ENCODE measurements around the gene PIH1D2. TPM values are rescaled to one million over a fixed set of nuclear protein-coding genes. Genes with fewer than 3 reads are reported as not detected.
"Not testable (repeated sequence)": the region's sequence is repeated elsewhere in the genome, so short reads cannot be mapped to it uniquely, and the experiment has no call there.

Gene PIH1D2, protein sequence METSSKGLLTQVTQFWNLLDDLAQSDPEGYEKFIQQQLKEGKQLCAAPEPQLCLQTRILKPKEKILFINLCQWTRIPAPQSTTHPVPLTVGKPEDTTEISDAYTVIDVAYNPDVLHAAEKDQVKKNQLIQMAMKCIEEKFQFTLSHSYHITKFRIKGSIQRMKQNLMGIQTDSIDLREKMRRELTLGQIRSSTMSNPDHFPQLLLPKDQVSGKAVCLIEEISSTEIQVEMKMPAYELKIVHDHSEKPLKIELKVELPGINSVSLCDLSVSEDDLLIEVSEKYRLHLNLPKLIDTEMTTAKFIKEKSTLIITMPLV
- 1 to 10 TPM; 1.2 to 2.5 TPM for total RNA-seq

DNA sequence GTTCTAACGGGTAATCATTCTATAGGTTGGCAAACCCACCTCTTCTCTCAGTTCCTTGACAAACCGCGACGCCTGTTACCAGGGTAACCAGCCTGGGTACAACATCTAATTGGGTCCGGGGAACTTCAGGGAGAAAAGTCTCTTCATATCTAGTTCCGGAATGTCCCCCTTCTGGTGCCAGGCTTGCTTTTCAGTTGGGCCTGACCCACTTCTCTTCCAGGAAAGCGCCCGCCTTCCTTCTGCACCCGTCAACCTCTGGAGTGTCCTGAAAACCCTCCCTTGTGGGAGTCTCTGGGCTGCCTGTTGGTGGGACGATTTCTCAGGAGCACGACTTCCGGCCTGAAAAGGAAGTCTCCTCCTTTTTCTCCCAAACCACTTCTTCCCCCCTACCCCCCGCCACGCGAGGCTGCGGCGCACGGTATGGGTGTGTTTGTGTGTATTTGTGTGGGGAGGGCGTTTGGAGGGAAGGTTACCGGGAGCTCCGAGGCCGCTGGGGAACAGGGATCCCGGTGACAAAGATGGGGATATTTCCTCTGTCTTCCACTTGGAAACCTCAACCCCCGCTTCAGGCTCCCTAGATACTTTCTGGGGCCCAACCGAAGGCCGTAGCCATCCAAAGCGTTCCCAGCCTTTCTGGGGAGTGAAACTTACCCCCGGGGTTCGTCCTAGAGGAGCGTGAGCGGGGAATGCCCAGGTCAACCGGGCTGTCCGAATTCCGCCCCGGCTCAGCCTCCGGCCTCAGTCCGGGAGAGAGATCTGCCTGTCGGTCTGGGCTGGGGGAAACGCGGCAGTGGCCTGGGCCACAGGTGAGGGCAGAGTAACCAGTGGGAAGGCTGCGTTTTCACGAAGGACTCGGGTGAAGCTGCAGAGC is at the start of gene PIH1D2, which contains the start of gene NKAPD1:
TSS of gene PIH1D2 (minus strand) at position 77 of the 871 bp plus-strand sequence. CDS start 843 bp downstream, outside the sequence.
TSS of gene NKAPD1 (plus strand) at position 359 of the 871 bp plus-strand sequence. CDS start 1,276 bp downstream, outside the sequence.
- H3K27ac Mint-ChIP-seq, result peak within 1 kb of the TSS; percentile 95 to 99
- H3K9me3 Mint-ChIP-seq, result no peaks in the 10 kb centered on the region
- H3K36me3 Mint-ChIP-seq, result peaks cover 10 to 18% of the 10 kb centered on the region in 2 donors
- ATAC-seq, result peak; percentile 89 to 92
- peak; percentile 71 to 75 for DNase-seq (ENCODE audit: low spot score in 2 of 2)

- Mint-ChIP-seq H3K27ac (no peak overlapping the region), H3K36me3 (no peaks in the 10 kb centered on the region), H3K9me3 (no peaks in the 10 kb centered on the region)
- DNase-seq (ENCODE audit: low spot score in 2 of 2) (no peak), ATAC-seq (no peak)
Measured at GRCh38 chr11:112123129-112123528, 49.3 kb upstream of the PIH1D2 start.

GRCh38 chr11:112121981-112122615 is 48.3 kb upstream of the PIH1D2 start:
- DNase-seq (ENCODE audit: low spot score in 2 of 2), result no peak
- Mint-ChIP-seq H3K36me3 (no peaks in the 10 kb centered on the region), H3K27ac (no peak overlapping the region), H3K9me3 (no peaks in the 10 kb centered on the region)
- no peak for ATAC-seq

- H3K9me3 Mint-ChIP-seq, result no peaks in the 10 kb centered on the region
- no peak for ATAC-seq
- no peak for DNase-seq (ENCODE audit: low spot score in 2 of 2)
- no peak overlapping the region for H3K27ac Mint-ChIP-seq
- no peaks in the 10 kb centered on the region for H3K36me3 Mint-ChIP-seq
Measured at GRCh38 chr11:112118176-112118575, 44.4 kb upstream of the PIH1D2 start.

GRCh38 chr11:112115386-112115785 is 41.6 kb upstream of the PIH1D2 start:
- Mint-ChIP-seq H3K9me3 (no peaks in the 10 kb centered on the region), H3K36me3 (no peaks in the 10 kb centered on the region), H3K27ac (no peak overlapping the region)
- DNase-seq (ENCODE audit: low spot score in 2 of 2) (no peak), ATAC-seq (no peak)

DNA sequence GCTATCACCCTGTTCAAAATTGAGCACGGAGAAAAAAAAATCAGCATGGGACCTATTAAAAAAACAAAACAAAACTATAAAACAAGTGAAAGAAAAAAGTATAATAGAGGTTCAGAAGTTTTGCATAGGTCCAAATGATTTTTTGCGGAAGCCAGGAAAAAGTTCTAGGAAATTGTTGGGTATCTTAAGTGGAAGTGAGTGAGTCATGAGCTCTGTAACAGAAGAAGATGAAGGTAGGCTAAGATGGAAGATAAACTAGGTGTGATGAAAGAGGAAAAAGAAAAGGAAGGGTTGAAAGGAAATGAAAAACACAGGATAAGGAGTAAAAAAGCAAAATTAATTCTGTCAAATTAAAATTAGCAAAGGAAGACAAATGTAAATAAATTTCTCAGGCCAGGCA is 40.6 kb upstream of the PIH1D2 start:
- DNase-seq (ENCODE audit: low spot score in 2 of 2), result no peak
- no peak for ATAC-seq
- no peaks in the 10 kb centered on the region for H3K36me3 Mint-ChIP-seq
- no peak overlapping the region for H3K27ac Mint-ChIP-seq
- H3K9me3 Mint-ChIP-seq, result no peaks in the 10 kb centered on the region

DNA sequence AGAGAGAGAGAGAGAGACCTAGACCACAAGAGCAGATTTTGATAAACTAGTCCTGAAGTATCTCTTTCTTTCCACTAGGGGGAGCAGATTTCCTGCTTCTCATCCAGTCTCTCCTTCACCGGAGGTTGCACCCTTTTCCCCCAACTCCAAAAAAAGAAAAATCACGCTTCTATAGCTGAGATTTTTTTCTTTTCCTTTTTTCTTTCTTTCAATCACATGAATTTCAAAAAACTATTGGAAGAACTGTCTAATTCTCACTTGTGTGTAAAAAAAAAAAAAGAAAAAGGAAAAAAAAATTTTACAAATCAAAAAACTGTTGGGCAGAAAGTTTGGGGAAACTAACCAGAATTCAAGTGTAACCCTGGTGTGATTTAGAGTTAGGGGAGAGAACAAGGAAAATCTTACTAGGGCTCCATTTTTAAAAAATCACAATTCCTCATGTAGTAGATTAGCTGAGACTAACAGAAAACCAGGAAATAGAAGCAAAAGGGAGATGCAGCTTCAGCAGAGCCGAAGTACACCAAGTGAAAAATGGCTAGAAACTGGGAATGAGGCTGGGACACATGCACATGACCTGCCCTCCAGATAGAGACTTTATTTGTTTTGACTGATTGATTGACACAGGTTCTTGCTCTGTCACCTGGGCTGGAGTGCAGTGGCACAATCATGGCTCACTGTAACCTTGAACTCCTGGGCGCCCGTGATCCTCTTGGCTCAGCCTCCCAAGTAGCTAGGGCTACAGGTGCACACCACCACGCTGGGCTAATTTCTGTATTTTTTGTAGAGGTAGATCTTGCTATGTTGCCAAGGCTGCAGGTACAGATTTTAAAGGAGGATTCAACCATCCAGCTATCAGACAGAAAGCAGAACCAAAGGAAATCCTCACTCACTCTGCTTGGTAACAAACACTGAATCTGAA is 40.0 kb upstream of the PIH1D2 start:
- Mint-ChIP-seq H3K27ac (no peak overlapping the region), H3K36me3 (no peaks in the 10 kb centered on the region), H3K9me3 (no peaks in the 10 kb centered on the region)
- no peak for DNase-seq (ENCODE audit: low spot score in 2 of 2)
- peak; percentile 55 to 72 for ATAC-seq

DNA sequence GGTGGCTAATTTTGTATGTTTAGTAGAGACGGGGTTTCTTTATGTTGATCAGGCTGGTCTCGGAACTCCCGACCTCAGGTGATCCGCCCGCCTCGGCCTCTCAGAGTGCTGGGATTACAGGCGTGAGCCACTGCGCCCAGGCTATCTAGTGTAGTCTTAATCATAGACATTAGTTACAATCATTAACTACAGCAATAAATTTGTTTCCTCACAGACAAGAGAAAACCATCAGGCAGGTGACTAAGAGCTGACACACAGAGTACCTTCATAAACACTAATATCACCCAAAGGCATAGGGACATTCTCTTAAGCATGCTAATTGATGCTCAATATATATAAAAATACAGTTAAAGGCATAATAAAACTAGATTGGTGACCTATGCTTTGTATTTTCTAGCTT is 32.3 kb upstream of the PIH1D2 start:
- Mint-ChIP-seq H3K27ac (no peak overlapping the region), H3K36me3 (no peaks in the 10 kb centered on the region), H3K9me3 (no peaks in the 10 kb centered on the region)
- DNase-seq (ENCODE audit: low spot score in 2 of 2), result no peak
- no peak for ATAC-seq

DNA sequence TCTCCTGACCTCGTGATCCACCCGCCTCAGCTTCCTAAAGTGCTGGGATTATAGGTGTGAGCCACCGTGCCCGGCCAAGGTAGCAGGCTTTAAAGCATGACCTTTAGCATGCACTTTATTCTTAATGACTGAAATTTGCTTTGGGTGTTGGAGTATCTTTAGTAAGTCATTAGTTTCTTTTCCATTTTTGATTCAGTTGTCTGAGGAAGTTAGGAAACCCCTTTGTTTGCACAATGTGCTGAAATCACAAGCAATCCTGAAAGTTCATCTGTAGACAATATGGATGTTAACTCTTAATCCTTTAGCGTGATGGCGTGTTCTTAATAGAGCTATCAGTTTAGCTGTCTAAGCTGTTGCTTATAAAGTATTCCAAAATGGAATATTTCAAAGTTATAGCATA is 29.6 kb upstream of the PIH1D2 start:
- Mint-ChIP-seq H3K27ac (no peak overlapping the region), H3K36me3 (no peaks in the 10 kb centered on the region), H3K9me3 (no peaks in the 10 kb centered on the region)
- DNase-seq (ENCODE audit: low spot score in 2 of 2) (no peak), ATAC-seq (no peak)

DNA sequence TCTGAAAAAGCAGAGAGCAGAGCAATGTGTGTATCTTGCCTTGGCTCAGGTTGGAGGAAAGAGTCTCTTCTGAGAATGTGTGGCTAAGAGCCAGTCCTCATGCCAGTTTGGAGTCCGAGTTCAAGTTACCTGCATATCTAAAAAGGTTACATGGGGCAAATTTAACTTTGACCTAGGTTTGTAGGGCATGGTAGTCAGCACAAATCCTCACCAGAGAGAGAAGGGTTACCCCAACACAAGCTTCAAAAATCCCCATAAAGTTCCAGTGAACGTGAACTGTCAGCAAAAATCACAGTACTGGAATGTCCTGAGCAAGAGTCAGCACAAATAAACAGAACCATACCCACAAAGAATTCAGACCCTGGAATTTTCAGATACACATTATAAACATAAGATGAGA is 26.6 kb upstream of the PIH1D2 start:
- ATAC-seq (no peak), DNase-seq (ENCODE audit: low spot score in 2 of 2) (no peak)
- Mint-ChIP-seq H3K27ac (no peak overlapping the region), H3K9me3 (no peaks in the 10 kb centered on the region), H3K36me3 (no peaks in the 10 kb centered on the region)

DNA sequence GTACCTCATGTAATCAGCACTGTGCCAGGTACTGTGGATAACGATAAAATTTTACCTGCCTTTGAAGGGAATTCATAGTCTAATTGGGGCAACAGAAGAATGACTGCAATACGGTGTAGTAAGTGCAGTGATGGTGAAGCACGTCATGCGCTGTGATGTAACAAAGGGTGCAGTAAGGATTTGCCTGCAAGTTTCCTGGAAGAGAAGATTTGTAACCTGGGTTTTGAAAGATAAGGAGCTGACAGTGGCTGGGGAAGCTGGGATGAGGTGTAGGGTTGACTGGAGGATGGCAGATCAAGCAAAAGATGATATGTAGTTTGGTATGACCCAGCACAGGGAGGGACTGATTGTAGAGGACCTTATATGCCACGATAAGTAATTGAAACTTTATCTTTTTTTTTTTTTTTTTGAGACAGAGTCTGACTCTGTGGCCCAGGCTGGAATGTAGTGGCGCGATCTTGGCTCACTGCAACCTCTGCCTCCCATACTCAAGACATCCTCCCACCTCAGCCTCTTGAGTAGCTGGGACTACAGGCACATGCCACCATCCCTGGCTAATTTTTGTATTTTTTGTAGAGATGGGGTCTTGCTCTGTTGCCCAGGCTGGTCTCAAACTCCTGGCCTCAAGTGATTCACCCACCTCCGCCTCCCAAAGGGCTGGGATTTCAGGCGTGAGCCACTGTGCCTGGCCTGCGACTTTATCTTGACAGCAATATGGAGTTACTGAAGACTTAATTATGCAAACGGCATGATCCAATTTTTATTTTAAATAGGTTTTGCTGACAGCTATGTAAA is 24.1 kb upstream of the PIH1D2 start:
- Mint-ChIP-seq H3K9me3 (no peaks in the 10 kb centered on the region), H3K36me3 (no peaks in the 10 kb centered on the region), H3K27ac (no peak overlapping the region)
- ATAC-seq (no peak), DNase-seq (ENCODE audit: low spot score in 2 of 2) (no peak)

- H3K27ac Mint-ChIP-seq, result peak overlapping the region in 1 of 2 donors; percentile 10
- no peak for ATAC-seq
- H3K36me3 Mint-ChIP-seq, result peaks cover 0 to 6% of the 10 kb centered on the region in 2 donors
- no peaks in the 10 kb centered on the region for H3K9me3 Mint-ChIP-seq
- DNase-seq (ENCODE audit: low spot score in 2 of 2), result no peak
Measured at GRCh38 chr11:112096194-112096593, 22.4 kb upstream of the PIH1D2 start.

DNA sequence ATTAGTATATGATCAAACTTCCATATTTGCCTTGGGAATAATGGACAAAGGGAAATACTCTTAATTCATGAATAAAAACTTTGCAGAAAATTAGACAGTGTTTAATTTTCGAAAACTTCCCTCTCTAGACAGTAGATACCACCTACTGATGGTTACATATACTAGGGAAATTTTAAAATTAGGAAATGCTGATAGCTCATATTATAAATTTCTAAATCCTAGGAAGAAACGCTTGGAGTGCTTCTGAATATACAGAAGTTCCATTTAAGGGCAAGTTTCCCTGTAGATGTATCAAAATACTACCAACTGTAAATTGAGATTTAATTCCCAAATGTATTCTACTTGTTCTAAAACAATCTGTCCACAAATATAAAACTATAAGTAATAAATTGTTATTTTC is 21.5 kb upstream of the PIH1D2 start:
- peaks cover 0 to 11% of the 10 kb centered on the region in 2 donors for H3K36me3 Mint-ChIP-seq
- H3K27ac Mint-ChIP-seq; DNase-seq (ENCODE audit: low spot score in 2 of 2); H3K9me3 Mint-ChIP-seq; ATAC-seq: not testable (repeated sequence)

- H3K27ac Mint-ChIP-seq, result peak overlapping the region; percentile 97 to 99
- no peaks in the 10 kb centered on the region for H3K9me3 Mint-ChIP-seq
- H3K36me3 Mint-ChIP-seq, result peaks cover 57 to 59% of the 10 kb centered on the region in 2 donors
- no peak for DNase-seq (ENCODE audit: low spot score in 2 of 2)
- no peak for ATAC-seq
Measured at GRCh38 chr11:112087212-112087611, 13.4 kb upstream of the PIH1D2 start.

DNA sequence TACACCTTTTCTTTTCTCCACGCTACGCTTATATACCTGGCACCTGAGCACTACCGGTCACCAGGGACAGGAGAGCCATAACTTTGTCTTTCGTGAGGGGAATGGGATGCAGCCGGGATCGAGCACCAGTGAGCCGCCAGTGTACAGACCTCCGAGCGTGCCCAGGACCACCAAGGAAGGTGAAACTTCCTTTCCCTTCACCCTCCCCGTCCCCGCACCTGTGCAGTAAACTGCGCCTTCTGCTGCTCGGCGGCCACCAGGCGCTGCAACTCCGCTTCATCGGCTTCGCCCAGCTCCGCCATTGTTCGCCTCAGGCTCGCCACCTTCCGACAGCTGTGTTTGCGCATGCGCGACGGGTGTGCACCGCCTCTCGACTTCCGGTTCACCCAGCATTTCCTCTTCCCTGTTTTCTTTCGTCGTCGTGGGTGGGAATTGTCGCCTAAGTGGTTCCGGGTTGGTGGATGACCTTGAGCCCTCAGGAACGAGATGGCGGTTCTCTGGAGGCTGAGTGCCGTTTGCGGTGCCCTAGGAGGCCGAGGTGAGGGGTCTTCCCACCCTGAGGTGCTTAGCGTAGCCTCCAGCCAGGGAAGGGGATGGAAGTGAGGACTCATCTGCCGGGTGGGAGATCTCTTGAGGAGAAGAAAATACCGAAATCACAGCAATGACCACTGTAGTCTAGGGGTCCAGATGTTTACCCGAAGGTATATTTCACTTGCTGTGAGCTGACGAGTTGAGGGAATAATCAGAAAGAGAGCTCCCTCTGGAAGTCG is 12.8 kb upstream of the PIH1D2 start, which contains the start of the genes SDHD and TIMM8B:
TSS of gene SDHD (plus strand) at position 452 of the 770 bp plus-strand sequence. CDS start at position 487, 35 bp downstream.
TSS of gene TIMM8B (minus strand) at position 335 of the 770 bp plus-strand sequence. CDS start at position 302, 33 bp downstream.
- DNase-seq (ENCODE audit: low spot score in 2 of 2), result peak; percentile 92 to 97
- Mint-ChIP-seq H3K27ac (peak within 1 kb of the TSS; percentile 97 to 99), H3K9me3 (no peaks in the 10 kb centered on the region), H3K36me3 (peaks cover 55 to 59% of the 10 kb centered on the region in 2 donors)
- peak; percentile 86 to 97 for ATAC-seq
